Subcutaneous adipose tissue (tissue), 4 donors: ENCODE data around the gene INHA. TPM values are rescaled to one million over a fixed set of nuclear protein-coding genes. Genes with fewer than 3 reads are reported as not detected.

Experiments
- CTCF ChIP-seq: fragments of 450-650 bp; IDR thresholded peaks from one replicate; pipeline ENCODE4 v1.5.1; 2016; ENCODE audit warnings: low read depth, mild to moderate bottlenecking, control low read depth, antibody characterized with exemption, moderate library complexity
- total RNA-seq, 4 donors: library from RNA; depleted of rRNA; stranded (reverse); fragments of >200 nt; gene quantifications; one replicate each; pipeline ENCODE4 v1.1.0, GENCODE V29; 2016

Gene INHA
- total RNA-seq, 4 donors from 2014 or later: 0.66 to 1.5 TPM; not detected in 2

GRCh38 chr2:219527472-219527871 is 44.6 kb upstream of the INHA start:
- TF ChIP-seq CTCF: no peak

GRCh38 chr2:219530048-219530963 is 41.8 kb upstream of the INHA start:
- TF ChIP-seq CTCF: no peak

GRCh38 chr2:219531639-219532377 is 40.3 kb upstream of the INHA start:
- TF ChIP-seq CTCF: no peak

DNA sequence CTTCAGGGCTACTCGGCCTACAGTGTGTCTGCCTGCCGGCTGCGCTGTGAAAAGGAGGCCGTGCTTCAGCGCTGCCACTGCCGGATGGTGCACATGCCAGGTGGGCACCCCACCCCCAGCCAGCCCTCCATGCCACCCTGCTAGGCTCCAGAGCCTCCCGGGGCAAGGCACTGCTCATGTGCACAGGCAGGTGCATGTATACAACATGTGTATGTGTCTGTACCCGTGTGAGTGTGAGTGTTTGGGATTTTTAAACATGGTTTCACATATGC is 39.8 kb upstream of the INHA start:
- no peak for TF ChIP-seq CTCF

DNA sequence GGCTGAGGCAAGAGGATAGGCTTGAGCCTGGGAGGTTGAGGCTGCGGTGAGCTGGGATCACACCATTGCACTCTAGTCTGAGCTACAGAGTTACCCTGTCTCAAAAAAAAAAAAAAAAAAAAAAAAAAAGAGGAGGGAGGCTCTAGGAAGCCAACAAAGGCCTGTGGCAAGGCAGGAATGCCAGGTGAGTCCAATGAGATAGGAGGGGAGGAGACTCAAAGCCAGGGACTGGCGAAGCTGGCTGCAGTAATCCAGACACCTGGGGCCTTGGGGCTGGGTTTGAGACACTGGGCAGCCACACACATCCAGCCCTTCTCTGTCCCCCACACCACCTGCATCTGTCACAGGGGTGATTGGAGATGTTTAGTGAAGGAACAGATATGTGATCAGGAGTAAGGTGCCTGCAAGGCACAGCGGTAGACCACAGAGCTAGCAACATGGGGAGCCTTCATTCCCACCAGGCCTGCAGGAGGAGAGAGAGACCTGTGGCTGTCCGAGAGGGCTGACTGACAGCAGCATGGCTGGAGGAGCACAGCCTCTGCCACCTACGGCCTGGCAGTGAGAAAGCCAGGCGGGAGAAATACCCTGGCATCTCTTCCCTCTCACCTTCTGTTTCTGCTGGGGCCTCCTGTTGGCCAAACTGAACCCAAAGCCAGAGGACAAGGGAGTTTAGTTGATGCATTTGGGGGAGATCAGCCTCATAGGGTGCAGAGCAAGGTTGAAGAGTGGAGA is 38.0 kb upstream of the INHA start:
- TF ChIP-seq CTCF: no peak

DNA sequence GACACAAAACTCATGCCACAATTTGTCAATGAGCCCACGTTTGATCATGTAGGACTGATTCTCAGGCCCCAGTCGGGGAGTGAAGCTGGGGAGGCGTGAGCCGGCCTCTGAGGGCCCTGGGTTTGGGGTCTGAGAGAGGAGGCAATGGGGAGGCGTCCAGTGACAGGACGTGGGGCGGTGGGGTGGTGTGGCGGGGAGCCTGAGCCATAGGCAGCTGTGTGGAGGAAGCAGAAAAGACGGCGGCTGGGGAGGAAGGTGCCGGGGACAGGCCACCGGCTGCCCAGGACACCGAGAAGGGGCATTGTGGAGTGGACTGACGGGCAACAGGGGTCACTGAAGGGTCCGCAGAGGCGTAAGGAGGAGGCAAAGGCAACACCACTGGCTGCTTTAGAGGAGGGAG is 35.7 kb upstream of the INHA start:
- TF ChIP-seq CTCF: no peak

GRCh38 chr2:219536967-219537366 is 35.1 kb upstream of the INHA start:
- no peak for TF ChIP-seq CTCF
